Stimulated activated CD4-positive, alpha-beta T cell treated with anti-CD3 and anti-CD28 coated beads, Interleukin-2, amount 100 ng/mL, for 48 hours (primary cell): ENCODE results near the gene CRLF1.

Experiments
- DNase-seq, 2 donors: peaks; one replicate each; pipeline ENCODE4 v3.0.0-alpha.2; 2020

CRLF1 gene, protein sequence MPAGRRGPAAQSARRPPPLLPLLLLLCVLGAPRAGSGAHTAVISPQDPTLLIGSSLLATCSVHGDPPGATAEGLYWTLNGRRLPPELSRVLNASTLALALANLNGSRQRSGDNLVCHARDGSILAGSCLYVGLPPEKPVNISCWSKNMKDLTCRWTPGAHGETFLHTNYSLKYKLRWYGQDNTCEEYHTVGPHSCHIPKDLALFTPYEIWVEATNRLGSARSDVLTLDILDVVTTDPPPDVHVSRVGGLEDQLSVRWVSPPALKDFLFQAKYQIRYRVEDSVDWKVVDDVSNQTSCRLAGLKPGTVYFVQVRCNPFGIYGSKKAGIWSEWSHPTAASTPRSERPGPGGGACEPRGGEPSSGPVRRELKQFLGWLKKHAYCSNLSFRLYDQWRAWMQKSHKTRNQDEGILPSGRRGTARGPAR

DNA sequence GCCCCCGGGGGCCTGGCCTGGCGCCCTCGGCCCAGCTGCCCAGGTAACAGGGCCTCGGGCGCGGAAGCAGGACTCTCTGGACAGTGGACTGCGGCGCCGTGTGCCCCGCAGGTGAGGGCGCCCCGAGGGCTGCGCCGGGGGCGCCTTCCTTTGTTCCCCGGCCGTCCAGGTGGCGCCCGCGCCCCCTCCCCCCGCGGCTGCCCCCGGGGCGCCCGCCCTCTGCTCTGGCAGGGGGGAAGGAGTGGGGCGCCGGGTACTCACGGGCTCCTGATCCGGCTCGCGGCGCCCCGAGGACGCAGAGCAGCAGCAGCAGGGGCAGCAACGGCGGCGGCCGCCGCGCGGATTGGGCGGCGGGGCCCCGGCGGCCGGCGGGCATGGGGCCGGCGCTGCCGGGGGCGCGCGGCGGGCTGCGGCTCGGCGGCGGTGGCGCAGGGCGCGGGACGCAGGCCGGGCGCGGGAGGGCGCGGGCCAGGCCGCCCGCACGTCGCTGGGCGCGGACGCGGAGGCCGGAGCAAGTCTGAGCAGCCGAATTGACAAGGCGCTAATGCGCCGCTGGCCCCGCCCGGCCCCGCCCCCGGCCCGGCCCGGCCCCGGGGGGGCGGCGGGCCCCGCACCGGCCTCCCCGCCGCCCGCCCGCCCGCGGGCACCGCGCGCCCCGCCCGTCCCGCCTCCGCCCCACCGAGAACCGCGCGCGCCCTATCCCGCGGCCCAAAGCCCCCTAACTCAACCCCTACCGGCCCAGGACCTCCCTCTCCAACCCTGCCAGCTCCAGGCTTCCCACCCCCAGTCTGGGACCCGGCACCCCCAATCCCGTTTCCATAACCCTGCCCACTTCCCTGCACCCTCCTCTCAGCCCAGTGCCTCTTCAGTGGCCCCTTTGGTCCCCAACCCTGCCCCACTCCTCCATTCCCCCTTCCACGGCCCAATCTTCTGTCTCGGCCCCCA lies at the start of gene CRLF1:
TSS of gene CRLF1 (minus strand) at position 519 of the 945 bp plus-strand sequence. CDS start at position 376, 143 bp downstream.
- no peak for DNase-seq

DNA sequence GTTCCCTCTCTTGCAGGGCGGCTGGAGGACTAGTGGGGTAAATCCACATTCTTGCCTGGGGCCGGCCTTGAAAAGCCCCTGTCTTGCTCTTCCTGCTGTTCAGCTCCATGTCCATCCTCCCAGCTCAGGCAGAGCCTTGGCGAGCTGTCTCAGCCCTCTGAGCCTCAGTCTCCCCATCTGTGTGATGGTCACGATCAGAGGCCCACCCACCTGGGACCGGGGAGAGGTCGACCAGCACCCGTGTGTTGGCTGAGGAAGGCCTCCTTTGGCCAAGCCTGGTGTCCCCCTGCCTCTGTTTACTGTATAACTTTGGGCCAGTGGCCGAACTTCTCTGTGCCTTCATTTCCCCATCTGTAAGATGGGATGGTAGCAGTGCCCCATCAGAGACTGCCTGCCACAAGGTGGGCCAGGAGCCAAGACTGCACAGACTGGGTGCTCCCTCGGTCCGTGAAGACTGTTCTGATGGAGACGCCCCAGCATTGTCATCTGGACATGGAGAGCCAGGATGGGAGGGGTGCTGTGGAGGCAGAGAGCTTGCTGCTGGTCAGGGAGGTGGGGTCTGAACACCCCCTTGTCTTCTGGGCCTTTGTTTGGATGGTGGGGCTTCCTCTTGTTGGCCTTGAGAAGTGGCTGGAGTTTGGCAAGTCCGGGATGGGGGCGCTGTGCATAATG lies 48.7 kb upstream of the CRLF1 start:
- DNase-seq: no peak

DNA sequence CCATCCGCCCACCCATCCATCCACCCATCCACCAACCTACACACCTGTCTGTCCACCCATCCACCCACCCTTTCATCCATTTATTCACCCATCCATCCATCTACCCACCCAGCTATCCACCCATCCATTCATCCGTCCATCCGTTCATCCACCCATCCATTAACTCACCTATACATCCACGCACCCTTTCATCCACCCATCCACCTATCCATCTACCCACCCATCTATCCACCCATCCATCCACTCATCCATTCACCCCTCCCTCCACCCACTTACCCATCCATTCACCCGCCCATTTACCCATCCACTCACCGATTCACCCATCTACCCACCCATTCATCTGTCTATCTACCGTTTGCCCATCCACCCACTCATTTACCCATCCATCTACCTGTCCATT lies 47.9 kb upstream of the CRLF1 start:
- DNase-seq: no peak

DNA sequence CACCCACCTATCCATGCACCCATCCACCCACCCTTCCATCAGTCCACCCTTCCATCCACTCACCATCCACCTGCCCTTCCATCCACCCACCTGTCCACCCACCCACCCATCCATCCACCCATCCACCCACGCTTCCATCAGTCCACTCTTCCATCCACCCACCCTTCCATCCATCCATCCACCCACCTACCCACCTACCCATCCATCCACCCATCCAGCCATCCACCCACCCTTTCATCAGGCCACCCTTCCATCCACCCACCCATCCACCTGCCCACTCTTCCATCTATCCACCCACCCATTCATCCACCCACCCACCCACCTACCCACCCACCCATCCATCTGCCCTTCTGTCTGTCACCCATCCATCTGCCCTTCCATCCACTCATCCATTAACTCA lies 47.3 kb upstream of the CRLF1 start:
- DNase-seq: no peak

DNA sequence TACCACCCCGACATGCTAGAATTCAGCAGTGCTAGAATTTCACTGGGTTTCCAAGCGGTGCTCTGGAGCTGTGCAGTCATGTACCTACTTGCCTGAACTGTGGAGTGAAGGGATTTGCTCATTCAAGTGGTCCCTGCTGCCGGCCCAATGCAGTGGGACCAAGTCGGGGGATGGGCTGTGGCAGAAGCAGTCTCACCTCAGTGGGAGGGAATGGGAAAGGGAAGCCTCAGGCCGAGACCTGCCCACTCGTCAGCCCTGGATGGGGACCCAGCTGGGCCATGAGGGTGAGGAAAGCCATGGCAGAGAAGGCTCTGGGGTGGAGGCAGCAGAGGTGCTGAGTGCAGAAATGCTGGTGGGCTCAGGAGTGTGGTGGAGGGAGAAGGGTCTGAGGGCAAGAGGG lies 45.1 kb upstream of the CRLF1 start:
- DNase-seq: no peak

DNA sequence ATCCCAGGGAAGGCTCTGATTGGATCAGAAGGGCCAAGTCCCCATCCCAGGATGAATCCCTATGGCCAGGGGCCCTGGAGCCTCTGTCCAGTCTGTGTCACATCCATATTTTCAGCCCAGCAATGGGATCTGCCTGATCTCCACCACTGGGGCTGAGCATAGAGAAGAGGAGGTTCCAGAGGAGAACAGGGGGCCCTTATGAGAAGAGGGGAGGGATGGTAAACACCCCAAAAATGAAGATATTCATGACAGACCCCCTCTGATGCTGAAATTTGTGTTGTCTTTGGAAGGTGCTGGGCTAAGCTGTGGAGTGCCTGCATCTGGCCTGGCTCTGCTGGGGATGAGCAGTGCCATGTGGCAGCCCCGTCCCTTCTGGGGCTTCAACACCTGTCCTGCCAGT lies 44.7 kb upstream of the CRLF1 start:
- no peak for DNase-seq

DNA sequence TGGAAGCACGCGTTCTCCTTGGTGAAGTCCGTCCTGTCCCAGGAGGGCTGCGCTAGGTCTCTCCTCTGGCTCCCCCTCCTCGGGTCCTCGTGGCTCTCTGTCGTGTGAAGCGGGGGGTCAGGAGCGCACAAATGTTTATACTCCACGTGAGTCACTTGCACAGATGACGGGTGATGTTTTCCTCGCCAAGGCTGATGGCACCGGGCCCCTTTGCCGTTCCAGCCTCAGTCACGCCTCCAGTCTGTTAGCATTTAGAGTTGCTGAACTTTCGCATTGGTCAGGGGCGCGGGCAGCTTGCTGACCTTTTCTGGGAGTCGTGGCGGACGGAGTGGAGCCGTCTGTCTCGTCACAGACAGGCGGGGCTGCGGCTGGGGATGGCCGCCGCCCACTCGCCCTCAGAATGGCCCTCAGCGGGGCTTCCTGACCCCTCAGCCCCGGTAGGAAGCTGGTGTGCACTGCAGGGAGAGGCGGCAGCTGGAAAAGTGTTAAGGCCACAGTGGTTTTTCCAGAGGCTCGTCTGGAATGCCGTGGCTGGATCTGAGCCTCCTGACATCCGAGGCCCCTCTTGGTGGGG lies 44.0 kb upstream of the CRLF1 start:
- DNase-seq: no peak

DNA sequence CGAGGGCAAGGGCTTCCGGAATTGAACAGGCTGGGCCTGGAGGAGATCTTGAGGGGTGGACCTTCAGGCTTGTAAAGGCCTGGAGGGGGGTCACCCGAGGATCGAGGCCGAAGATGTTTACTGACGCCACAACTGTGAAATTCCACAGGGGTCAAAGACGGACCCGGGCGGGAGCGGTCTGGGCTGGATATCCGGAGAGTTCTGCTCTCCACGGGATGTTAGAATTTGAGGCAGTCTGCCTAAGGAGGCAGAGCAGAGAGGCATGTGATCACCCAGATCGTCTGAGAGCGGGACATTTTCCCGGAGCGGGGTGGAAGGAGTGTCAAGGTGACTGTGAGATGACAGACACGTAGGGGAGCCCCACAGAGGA lies 43.4 kb upstream of the CRLF1 start:
- no peak for DNase-seq

DNA sequence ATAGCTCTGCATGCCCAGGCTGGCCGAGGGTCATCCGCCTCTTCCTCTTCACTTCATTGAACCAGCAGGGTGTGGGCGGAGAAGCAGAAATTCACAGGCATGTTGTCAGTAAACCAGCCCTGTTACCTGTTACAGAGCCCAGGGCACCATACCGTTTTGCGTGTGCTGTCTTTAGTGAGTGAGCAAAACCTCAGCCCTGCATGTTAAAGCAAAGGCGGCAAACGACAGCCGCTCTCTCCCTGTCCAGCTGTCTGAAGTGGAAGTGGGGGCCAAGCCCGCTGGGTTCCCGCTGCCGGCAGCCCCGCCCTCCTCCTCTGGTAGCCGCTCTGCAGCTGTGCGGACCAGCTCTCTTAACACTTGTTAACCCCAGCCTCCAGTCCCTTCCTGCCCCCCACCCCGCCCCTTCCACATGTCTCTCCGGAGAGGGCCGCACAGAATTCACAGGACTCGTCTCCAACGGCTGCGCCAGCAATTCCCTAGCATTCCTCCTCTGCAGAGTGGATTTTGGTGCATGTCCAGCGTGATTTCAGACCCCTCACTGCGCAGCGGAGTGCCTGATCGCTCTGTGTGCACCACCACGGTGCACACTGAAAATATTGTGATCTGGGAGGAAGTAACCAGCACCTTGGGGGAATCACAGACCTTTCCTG lies 42.9 kb upstream of the CRLF1 start:
- no peak for DNase-seq

DNA sequence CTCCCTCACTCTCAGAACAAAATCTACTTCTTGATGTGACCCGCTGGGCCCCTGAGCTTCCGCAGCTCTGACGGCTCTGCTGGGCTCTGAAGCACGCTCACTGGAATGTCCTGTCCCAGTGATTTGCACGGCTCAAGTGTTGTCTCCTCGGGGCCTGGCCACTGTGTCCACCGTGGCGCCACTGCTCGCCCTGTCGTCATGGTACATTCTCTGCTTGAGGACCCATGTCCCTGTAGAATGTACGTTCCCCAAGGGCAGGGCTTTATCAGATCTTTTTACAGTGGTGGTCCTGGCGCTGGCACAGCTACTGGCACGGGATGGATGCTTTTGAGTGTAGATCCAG lies 42.3 kb upstream of the CRLF1 start:
- DNase-seq: no peak

DNA sequence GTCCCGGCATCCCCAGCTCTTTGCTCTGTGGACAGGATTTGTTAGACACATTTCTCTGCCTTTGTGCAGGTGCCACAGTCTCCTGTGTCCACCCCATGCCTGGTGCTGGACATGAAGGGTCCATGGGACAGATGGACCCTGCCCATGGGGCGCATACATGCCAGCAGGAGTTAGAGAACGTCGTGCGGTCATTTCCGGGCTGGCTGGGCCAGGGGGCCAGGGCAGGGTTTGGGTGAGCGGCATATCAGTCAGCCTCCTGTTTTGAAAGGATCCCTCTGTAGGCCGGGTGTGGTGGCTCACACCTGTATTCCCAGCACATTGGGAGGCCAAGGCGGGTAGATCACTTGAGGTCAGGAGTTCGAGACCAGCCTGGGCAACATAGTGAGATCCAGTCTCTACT lies 41.2 kb upstream of the CRLF1 start:
- DNase-seq: no peak

DNA sequence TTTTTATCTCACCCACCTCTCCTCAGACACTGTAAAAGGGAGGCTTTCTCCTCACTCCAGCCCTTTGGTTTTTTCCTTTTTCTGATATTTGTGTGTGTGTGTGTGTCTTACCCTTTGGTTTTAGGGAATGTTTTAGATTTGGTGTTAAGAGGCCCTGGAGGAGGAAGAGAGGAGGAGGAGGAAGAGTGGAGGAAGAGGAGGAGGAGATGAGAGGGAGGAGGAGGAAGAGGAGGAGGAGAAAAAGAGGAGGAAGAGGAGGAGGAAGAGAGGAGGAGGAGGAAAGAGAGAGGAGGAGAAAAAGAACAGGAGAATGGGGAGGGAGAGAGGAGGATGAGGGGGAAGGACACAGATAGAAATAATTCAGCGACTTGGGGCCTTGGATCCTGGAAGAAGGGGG lies 40.8 kb upstream of the CRLF1 start:
- no peak for DNase-seq

DNA sequence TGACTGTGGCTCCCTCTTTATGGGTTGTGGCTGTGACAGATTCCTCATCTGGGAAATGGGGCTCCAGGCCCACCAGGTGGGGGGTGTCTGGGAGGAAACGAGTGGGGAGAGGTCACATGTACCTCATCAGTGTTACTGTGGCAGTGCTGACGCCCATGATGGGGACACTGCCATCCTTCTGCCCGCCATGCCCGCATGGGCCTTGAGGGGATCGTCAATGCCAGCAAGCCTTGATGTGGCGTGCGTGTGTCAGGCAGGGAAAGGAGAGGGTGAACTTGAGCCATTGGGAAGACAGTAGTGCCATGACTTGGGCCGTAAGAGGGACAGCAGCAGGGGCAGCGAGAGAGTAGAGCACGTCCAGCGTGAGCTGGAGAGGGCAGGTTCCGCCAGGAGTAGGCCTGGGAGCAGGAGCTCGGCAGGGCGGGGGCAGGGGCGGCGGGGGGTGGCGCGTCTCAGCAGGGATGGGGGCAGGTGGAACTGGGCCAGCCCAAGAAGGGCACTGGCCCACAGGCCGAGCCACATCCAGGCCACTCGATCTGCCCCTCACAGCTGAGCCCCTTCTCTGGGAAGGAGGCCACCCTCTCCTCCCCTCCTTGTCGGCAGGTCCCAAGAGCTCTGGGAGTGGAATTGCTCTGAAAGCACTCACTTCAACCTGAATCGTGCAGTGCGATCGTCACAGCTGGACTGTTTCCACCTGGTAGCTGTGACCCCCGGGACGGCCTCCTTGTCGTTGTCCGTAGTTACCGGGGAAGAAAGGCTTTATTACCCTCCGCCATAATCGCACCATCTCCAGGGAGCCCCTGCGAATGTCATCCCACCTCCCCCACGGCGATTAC lies 40.2 kb upstream of the CRLF1 start:
- DNase-seq: no peak

DNA sequence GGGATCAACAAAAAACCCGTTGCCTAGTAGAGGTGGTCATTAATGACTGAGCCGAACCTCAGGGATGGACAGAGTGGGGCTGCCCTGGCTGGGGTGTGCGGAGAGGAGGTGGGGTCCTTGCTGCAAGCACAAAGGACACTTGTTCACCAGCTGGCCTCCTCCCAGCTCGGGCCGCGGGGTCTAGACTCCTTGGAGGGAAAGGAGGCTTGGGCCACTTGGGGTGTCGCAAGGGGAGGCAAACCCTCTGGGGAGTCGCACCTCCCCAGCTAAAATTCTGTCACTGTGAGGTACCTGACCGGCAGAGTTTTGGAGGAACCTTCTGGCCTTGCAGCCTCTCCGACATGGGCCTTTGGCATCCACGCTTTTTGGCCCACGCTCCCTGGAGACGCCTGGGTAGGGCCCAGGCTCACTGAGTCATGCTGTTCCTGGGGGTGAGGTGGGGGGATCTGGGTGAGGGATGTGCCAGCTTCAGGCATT lies 38.5 kb upstream of the CRLF1 start:
- no peak for DNase-seq

DNA sequence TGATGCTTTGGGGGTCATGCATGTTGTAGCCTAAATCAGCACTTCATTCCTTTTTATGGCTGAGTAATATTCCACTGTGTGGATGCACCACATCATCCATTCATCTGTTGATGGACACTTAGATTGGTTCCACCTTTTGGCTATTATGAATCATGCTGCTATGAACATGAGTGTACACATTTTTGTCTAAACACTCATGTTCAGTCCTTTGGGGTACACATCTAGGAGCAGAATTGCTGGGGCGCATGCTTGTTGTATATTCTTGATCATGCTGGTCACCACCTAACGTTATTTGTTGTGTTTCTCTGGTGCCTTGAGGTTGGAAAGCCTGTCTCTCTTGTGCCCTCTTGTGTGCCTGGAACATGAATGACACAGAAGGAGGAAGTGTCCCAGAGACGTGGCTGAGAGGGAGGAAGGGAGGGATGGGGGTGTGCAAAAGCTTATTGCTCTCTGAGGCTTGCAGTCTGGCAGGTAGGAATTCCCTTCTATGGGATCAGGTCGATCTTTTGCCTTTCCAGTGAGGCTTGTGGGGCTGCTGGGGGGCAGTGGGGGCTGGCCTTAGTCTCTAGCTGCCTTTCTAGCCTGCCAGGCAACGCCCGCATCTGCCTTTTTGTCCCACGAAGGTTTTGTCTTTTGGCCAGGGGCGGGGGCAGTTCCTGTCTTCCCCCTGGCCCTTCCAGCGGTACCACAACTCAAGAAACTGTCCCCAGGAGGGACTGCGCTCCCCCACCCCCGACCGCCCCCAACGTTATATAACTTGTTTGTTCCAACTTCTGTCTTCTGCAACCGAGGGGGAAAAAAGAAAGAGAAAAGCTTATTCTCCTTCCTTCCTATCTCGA lies 37.8 kb upstream of the CRLF1 start:
- DNase-seq: no peak

DNA sequence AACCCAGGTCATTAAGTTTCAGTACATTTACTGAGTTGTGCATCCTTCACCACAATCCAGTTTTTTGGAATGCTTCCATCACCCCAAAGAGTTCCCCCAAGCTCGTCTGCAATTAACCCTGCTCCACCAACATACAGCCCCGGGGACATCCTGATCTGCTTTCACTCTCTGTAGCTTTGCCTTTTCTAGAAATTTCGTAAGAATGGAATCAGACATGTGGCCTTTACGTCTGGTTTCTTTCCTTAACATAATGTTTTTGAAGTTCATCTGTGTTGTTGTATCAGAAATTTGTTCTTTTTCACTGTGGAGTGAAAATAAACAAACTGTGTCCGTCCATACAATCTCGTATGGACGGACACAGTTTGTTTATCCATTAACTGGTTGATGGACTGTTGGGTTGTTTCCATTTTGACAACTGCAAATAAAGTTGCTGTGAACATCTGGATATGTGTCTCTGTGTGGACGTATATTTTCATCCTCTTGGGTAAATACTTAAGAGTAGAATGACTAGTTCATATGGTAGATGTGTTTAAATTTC lies 33.2 kb upstream of the CRLF1 start:
- no peak for DNase-seq

DNA sequence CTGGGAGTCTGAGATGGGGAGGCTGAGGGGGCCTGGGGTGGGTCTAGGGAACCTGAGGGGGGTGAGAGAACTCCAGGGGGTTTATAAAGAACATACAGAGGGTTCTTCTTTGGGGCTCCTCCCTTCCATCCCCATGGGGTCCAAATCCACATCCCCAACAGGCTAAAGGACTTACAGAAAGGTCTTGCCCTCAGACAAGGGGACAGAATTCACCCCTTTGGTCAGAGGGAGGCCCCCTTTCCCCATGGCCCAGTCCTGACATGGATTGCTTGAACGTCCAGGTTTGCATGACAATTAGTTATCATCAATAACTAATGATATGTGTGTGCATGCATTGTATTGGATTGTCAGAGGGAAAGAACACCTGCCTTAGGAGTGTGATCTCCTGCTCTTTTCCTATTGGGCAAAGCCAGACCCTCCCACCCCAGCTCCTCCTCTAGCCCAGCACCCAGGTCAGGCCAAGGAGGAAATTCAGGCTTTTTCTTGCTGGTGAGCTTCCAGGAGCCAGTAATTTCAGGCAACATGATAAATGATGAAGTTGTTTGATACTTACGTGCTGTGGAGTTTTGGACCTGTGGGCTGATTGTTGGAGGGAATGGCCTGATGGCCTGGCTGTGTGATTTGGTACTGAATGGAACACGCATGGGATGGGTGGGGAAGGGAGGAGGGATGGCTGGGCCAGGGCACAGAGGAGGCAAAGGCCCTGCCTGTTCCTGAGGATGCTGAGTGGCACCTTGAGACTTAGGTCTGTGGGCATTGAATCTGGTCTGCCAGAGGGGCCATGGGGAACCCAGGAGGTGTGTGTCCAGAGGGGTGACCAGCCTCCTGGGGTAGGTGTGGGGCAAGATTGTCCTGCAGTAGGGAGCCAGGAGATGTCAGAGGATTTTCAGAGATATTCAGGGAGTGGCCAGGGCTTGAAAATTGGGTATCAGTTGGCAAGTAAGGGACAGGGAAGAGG lies 31.4 kb upstream of the CRLF1 start:
- DNase-seq: no peak

DNA sequence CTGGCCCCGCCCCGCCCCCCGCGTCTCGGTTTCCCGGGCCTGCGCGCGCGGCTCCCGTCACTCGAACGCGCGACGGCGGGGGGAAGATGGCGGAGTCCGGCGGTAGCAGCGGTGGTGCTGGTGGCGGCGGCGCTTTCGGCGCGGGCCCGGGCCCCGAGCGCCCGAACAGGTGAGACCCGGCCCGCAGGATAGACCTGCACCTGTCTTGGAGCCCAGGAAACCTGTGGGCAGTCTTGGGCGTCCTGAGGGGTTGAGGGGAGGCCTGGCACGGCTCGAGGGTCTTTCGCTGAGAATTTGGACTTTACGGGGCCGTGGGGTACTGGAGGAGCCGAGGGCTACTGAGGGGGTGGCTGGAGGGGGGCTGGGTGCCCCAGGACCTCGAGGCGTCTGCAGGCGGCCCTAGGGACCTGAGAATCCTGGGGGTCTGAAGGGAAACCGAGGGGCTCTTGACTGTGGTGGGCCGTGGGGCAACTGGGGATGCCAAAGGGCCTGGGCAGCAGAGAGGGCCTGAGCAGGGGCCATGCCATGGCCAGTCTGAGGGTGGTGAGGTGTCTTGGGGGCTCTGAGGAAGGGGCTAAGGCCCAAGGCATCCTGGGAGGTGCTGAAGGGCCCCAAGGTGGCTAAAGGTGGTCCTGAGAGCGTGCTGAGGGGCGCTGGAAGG lies 30.5 kb upstream of the CRLF1 start, which contains the start of gene KLHL26:
TSS of gene KLHL26 (plus strand) at position 60 of the 661 bp plus-strand sequence. CDS start at position 87, 27 bp downstream.
- no peak for DNase-seq
